ENCODE measurements around the gene BSND. TPM values are rescaled to one million over a fixed set of nuclear protein-coding genes. Genes with fewer than 3 reads are reported as not detected.

BSND gene
- total RNA-seq, 1 donor, result not detected

DNA sequence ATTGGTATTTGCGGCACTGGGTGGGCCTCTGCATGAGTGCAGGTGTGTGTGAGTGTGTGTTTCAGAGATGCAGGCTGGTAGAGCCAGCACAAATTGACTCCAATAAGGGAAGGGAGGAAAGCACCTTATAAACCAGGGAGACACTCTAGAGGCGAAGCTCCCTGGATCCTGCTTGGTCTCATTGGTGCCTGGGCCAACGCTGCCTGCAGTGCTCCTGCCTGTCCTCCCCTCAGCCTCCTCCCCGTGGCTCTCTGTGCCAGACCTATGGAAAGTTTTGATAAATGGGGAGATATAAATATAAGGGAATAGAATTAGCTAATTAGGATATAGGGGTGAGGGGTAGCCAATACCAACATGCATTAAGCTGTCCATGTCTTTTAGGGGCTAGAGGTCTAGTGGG lies 2.6 kb downstream of the BSND start:
- no peak for DNase-seq (ENCODE audit: low read depth)
- TF ChIP-seq, protein P1, sequence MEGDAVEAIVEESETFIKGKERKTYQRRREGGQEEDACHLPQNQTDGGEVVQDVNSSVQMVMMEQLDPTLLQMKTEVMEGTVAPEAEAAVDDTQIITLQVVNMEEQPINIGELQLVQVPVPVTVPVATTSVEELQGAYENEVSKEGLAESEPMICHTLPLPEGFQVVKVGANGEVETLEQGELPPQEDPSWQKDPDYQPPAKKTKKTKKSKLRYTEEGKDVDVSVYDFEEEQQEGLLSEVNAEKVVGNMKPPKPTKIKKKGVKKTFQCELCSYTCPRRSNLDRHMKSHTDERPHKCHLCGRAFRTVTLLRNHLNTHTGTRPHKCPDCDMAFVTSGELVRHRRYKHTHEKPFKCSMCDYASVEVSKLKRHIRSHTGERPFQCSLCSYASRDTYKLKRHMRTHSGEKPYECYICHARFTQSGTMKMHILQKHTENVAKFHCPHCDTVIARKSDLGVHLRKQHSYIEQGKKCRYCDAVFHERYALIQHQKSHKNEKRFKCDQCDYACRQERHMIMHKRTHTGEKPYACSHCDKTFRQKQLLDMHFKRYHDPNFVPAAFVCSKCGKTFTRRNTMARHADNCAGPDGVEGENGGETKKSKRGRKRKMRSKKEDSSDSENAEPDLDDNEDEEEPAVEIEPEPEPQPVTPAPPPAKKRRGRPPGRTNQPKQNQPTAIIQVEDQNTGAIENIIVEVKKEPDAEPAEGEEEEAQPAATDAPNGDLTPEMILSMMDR (IDR thresholded peaks at IDR 0.05; ENCODE audit: insufficient read depth, low read length), result no peak
- H3K4me3 ChIP-seq (ENCODE audit: low read depth, low read length), result no peak overlapping the region

DNA sequence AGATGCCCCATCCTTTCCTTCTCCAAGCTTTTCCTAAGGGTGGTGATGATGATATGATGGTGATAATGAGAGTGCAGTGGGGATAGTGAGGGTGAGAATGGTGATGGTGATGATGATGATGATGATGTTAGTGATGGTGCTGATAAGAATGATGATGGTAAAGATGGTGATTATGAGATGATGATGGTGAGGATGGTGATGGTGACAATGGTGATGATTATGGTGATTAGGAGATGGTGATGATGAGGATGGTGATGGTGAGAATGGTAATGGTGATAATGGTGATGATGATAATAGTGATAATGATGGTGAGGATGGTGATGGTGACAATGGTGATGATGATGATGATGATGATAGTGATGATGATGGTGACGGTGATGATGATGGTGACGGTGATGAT lies 4.0 kb downstream of the BSND start:
- TF ChIP-seq, protein P1 (IDR thresholded peaks at IDR 0.05; ENCODE audit: insufficient read depth, low read length), result no peak
- no peak for DNase-seq (ENCODE audit: low read depth)

DNA sequence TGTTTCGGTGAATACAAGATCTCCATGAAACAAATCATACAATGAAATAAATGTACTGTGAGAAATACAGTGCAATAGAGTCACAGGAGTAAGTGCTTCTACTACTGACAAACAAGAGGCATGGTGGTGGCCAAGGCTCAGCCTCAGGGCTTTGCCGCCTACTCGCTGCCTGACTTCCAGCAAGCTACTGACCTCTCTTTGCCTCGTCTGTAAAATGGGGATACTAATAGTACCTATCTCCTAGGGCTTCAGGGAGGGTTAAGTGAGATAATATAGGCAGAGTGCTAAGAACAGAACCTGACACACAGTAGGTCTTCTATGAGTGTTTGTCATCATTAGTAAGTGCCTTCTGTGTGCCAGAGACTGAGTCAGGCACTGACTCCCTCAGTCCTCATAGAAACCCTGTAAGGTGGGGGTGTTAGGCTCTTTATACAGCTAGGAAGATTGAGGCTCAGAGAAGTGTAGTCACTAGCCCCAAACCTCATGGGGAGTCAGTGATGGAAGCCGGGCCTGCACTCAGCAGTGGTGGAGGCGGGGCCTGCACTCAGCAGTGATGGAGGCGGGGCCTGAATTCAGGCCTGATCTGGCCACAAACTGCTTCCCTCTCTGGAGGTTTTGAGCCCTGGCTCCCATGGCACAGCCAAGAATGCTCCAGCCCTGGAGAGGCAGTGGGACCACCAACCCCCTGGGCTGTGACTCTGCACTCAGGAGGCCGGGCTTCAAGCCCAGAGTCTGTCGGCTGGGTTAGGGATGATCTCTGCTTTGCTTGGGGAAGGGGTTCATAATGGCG lies 6.8 kb downstream of the BSND start:
- DNase-seq (ENCODE audit: low read depth), result no peak
- H3K4me3 ChIP-seq (ENCODE audit: low read depth, low read length), result no peak overlapping the region
- TF ChIP-seq, protein P1 (IDR thresholded peaks at IDR 0.05; ENCODE audit: insufficient read depth, low read length), result no peak

More for the DNA sequence above, 4.0 kb downstream of the BSND start:
- H3K4me3 ChIP-seq (ENCODE audit: low read depth, low read length), result no peak overlapping the region

DNA sequence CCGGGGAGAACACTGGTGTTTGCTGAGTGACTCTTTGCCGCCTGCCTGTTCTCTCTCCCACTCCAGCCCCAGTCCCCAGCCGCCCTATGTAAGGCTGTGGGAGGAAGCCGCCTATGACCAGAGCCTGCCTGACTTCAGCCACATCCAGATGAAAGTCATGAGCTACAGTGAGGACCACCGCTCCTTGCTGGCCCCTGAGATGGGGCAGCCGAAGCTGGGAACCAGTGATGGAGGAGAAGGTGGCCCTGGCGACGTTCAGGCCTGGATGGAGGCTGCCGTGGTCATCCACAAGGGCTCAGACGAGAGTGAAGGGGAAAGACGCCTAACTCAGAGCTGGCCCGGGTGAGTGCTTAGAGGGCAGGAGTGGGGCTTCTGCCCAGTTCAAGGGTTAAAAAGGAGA lies 8.2 kb downstream of the BSND start:
- no peak overlapping the region for H3K4me3 ChIP-seq (ENCODE audit: low read depth, low read length)
- DNase-seq (ENCODE audit: low read depth), result no peak
- TF ChIP-seq, protein P1 (IDR thresholded peaks at IDR 0.05; ENCODE audit: insufficient read depth, low read length), result no peak

DNA sequence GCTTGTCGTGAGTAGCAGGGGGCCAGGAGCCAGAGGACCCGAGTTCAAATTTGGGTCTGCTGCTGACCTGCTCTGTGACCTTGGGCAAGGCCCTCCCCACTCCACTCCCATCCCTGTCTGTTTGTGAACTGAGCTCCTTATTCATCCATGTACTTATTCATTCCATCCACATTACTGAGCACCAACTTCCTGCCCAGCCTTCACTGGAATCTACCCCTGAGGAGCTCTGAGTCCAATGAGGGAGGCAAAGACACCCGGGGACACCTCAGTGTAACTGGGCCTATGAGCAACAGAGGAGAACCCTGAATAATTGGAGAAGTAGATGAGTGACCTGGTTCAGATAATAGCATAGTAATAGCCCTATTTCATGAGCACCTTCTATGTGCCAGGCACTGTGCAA lies 8.9 kb downstream of the BSND start:
- H3K4me3 ChIP-seq (ENCODE audit: low read depth, low read length), result no peak overlapping the region
- TF ChIP-seq, protein P1 (IDR thresholded peaks at IDR 0.05; ENCODE audit: insufficient read depth, low read length), result no peak
- DNase-seq (ENCODE audit: low read depth), result peak; percentile 47

DNA sequence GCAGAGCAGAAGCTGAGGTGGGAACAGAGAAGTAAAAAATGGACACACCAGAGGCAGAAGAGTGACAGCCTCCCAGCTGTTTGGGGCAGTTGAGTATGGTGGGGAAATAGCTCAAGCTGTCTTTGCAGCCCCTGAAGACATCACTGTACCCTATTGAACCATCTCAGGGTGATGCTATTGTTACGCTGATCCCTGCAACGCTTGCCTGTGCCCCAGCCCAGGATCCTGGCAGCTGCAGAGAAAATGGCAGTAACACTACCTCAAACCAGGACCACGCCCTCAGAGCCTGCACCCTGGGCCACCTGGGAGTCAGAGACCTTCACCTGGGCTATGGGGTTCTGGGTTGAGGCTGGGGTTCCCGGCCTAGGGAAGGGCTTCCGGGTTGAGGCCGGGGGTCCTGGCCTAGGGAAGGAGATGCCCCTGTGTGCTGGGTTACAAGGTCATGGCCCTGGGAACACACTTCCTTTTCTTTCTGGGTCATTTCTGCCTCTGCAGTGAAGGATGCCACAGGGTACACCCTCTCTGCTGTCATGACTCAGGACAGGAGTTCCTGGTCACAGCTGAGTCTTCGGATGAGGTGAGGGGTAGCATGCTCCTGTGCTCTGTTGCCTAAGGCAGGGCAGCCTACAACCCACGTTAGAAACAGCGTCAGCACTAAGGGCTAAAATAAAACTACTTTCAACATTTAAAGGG lies 11.6 kb downstream of the BSND start:
- TF ChIP-seq, protein P1 (IDR thresholded peaks at IDR 0.05; ENCODE audit: insufficient read depth, low read length), result no peak
- no peak for DNase-seq (ENCODE audit: low read depth)
- no peak overlapping the region for H3K4me3 ChIP-seq (ENCODE audit: low read depth, low read length)

Measured in fibroblast of the aortic adventitia (primary cell).